ENCODE results near the gene ZNF829.

DNA sequence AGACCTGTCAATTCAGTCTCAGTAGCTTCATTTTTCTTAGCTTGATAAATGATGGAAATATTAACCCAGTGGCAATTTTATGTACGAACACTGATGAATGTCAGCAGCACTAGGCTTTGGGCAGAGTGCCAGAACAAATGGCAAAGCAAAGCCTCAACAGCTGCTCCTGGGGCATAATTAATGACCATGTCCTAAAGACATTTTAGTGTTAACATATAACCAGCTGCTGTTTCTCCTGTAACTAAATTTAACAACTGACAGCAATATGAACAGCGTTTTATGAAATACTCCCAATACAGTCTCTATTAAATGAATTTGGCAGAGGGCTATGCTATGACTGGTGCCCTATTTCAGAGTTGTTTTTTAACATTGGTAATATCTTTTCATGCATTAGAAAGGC lies 47.2 kb upstream of the ZNF829 start:
- TF ChIP-seq, protein P1, sequence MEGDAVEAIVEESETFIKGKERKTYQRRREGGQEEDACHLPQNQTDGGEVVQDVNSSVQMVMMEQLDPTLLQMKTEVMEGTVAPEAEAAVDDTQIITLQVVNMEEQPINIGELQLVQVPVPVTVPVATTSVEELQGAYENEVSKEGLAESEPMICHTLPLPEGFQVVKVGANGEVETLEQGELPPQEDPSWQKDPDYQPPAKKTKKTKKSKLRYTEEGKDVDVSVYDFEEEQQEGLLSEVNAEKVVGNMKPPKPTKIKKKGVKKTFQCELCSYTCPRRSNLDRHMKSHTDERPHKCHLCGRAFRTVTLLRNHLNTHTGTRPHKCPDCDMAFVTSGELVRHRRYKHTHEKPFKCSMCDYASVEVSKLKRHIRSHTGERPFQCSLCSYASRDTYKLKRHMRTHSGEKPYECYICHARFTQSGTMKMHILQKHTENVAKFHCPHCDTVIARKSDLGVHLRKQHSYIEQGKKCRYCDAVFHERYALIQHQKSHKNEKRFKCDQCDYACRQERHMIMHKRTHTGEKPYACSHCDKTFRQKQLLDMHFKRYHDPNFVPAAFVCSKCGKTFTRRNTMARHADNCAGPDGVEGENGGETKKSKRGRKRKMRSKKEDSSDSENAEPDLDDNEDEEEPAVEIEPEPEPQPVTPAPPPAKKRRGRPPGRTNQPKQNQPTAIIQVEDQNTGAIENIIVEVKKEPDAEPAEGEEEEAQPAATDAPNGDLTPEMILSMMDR (IDR thresholded peaks at IDR 0.05) = no peak
- no peak for TF ChIP-seq POLR2A (IDR thresholded peaks at IDR 0.05)
